VCaP (cell line): Measurements from ENCODE around the gene IGF1R.

Experiments used
- H3K27ac ChIP-seq: fragments of 450-650 bp; 2 replicates; pipeline ENCODE4 v1.5.1; 2017
- TF ChIP-seq, protein P1 (sequence below): fragments of 450-650 bp; conservative IDR thresholded peaks from 2 replicates; pipeline ENCODE4 v1.5.1; 2017; ENCODE audit warnings: mild to moderate bottlenecking, moderate library complexity

The IGF1R gene

DNA sequence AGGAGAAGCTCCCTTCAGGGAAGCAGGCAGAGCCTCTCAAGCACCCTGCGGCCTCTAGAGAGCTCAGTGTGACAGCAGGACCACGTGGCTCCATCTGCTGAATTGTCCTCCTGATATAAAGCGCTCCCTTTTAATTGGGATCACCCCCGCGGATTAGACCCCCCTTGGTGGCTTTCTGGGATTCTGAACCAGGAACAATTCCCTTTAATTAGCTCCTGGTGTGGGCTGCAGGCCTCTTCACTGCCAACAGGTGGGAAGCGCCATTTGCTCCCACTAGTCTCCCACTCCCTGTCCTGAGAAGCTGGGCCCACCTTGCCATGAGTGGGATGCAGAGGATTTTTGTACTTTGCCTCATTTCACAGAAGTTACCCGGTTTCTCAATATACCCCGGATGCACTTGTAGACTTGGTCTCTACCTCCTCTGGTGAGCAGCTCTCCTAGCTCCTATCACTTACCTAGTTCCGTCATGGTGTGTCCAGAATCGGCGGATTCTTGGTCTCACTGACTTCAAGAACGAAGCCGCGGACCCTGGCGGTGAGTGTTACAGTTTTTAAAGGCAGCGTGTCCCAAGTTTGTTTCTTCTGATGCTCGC is 358.7 kb downstream of the IGF1R start:
- TF ChIP-seq, protein P1, sequence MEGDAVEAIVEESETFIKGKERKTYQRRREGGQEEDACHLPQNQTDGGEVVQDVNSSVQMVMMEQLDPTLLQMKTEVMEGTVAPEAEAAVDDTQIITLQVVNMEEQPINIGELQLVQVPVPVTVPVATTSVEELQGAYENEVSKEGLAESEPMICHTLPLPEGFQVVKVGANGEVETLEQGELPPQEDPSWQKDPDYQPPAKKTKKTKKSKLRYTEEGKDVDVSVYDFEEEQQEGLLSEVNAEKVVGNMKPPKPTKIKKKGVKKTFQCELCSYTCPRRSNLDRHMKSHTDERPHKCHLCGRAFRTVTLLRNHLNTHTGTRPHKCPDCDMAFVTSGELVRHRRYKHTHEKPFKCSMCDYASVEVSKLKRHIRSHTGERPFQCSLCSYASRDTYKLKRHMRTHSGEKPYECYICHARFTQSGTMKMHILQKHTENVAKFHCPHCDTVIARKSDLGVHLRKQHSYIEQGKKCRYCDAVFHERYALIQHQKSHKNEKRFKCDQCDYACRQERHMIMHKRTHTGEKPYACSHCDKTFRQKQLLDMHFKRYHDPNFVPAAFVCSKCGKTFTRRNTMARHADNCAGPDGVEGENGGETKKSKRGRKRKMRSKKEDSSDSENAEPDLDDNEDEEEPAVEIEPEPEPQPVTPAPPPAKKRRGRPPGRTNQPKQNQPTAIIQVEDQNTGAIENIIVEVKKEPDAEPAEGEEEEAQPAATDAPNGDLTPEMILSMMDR = no peak
- no peak overlapping the region for H3K27ac ChIP-seq

DNA sequence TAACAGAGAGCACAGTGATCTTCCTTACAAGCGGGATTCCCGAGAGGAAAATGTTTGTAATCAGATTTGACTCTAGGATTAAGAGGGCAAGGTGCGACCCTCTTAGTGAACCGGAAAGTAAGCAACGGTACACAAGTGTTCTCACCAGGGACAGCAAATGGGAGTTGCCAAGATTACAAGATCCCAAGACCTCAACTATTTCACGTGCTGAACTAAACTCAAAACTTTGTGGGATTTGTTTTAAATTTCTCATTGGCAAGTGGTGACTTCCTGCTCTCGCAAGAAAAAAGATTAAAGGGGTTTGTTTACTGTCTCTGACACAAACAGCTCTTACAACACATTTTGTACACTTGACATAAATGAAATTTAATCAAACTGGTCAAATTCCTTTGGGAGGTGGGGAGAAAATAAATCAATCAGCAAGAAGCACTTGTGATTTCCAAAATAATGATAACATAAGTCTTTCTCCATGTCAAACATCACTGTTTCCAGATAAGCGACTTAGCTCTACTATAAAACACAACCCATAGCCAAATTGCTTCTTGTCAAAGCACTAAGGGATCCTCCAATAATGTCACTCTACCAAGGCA is 361.5 kb downstream of the IGF1R start:
- TF ChIP-seq, protein P1 = no peak
- no peak overlapping the region for H3K27ac ChIP-seq

DNA sequence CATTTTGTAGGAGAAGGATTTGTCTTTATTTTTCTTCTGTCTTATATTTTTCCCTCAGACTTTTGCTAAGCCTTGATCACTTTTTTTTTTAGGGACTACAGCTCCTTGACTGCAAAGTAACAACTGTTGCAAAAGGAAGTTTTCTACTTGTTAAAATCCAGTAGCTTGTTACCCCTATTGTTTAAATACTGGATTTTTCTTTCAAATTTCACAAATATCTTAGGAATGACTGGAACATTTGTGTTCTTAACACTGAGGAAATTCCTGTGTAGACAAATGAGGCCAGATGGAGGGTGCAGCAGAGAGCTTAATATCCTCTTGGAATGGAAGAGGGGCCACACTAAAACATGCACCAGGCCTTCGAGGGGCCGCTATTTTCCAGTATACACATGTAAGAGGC is 362.4 kb downstream of the IGF1R start:
- TF ChIP-seq, protein P1 = no peak
- no peak overlapping the region for H3K27ac ChIP-seq
